Fibroblast of pulmonary artery (primary cell): ENCODE results near the gene EXOC1.

ENCODE experiments used
- DNase-seq: peaks from one replicate; pipeline ENCODE4 v3.0.0-alpha.2; 2010; ENCODE audit warnings: low read depth
- H3K4me3 ChIP-seq: replicated peaks from 2 replicates; pipeline ENCODE4 v1.5.1; 2011; ENCODE audit warnings: low read depth, mild to moderate bottlenecking, control low read depth, low read length, moderate library complexity
- CTCF ChIP-seq: IDR thresholded peaks from 2 replicates; pipeline ENCODE4 v1.5.1; 2011; ENCODE audit warnings: mild to moderate bottlenecking, control low read depth, low read length, inconsistent platforms; ENCODE audit errors: missing control alignments

The EXOC1 gene

GRCh38 chr4:55904576-55904975 lies 51.1 kb downstream of the EXOC1 start:
- DNase-seq: no peak
- TF ChIP-seq CTCF: no peak
- H3K4me3 ChIP-seq: no peak overlapping the region

- no peak overlapping the region for H3K4me3 ChIP-seq
- no peak for TF ChIP-seq CTCF
Observed at GRCh38 chr4:55906323-55906722, 52.9 kb downstream of the EXOC1 start.

GRCh38 chr4:55906989-55907388 lies 53.5 kb downstream of the EXOC1 start:
- no peak for TF ChIP-seq CTCF
- no peak overlapping the region for H3K4me3 ChIP-seq
- DNase-seq: peak; percentile 1

More at GRCh38 chr4:55906323-55906722, 52.9 kb downstream of the EXOC1 start:
- no peak for DNase-seq

- TF ChIP-seq CTCF: no peak
- no peak overlapping the region for H3K4me3 ChIP-seq
- DNase-seq: no peak
Observed at GRCh38 chr4:55907469-55907868, 54.0 kb downstream of the EXOC1 start.

GRCh38 chr4:55910140-55910539 lies 56.7 kb downstream of the EXOC1 start:
- TF ChIP-seq CTCF: no peak
- peak; percentile 54 for DNase-seq
- no peak overlapping the region for H3K4me3 ChIP-seq

GRCh38 chr4:55912249-55912648 lies 58.8 kb downstream of the EXOC1 start:
- no peak for TF ChIP-seq CTCF
- no peak for DNase-seq
- no peak overlapping the region for H3K4me3 ChIP-seq

- TF ChIP-seq CTCF: no peak
- peak; percentile 14 for DNase-seq
- H3K4me3 ChIP-seq: no peak overlapping the region
Observed at GRCh38 chr4:55920571-55920970, 67.1 kb downstream of the EXOC1 start.
